SK-N-SH (cell line): ENCODE results near the gene PGA5. TPM values are rescaled to one million over a fixed set of nuclear protein-coding genes. Genes with fewer than 3 reads are reported as not detected.

ENCODE experiments used
- CTCF ChIA-PET: fragments of 300-600, 350-600 bp; formaldehyde crosslinking; extraction: SDS; loops from one replicate; lab custom pipeline; 2021; lab: Yijun Ruan, JAX
- POLR2A ChIA-PET: fragments of 350-600 bp; sonication (Branson Sonifier 250); formaldehyde crosslinking; extraction: SDS; loops from one replicate; lab custom pipeline; 2020; ENCODE audit warnings: antibody characterized with exemption, inconsistent platforms; lab: Yijun Ruan, JAX
- DNase-seq: peaks from one replicate; pipeline ENCODE4 v3.0.0; 2012
- H2AFZ ChIP-seq: fragments of 200-600 bp; sonication (generic); 2 replicates; pipeline ENCODE4 v1.8.1; 2016; ENCODE audit warnings: antibody characterized with exemption, mild to moderate bottlenecking, low read depth
- H3F3A ChIP-seq: fragments of 200-600 bp; sonication (generic); replicated peaks from 2 replicates; pipeline ENCODE3; 2016; ENCODE audit warnings: antibody characterized with exemption, mild to moderate bottlenecking; ENCODE audit not compliant: insufficient read depth
- H3K27ac ChIP-seq, 2 experiments: fragments of 200-500 bp in 1 of 2; fragments of 200-600 bp in 1 of 2; sonication (Bioruptor generic) in 1 of 2; sonication (generic), shearing (Covaris generic) in 1 of 2; 2 replicates each; pipeline versions ENCODE4 v1.5.1 to v1.6.1; 2014 to 2016; ENCODE audit warnings: low read depth in 2 of 2, inconsistent platforms in 1 of 2, low read length in 1 of 2, mild to moderate bottlenecking in 1 of 2, mixed read lengths in 1 of 2
- H3K27me3 ChIP-seq: fragments of 200-600 bp; sonication (generic), shearing (Covaris generic); 2 replicates; pipeline ENCODE4 v1.6.1; 2016; ENCODE audit warnings: mixed run types; ENCODE audit not compliant: insufficient read depth
- H3K36me3 ChIP-seq, 2 experiments: fragments of 200-500 bp in 1 of 2; fragments of 200-600 bp in 1 of 2; sonication (Bioruptor generic) in 1 of 2; sonication (generic) in 1 of 2; replicated peaks in 1 of 2; 2 replicates each; pipeline versions ENCODE3 to v1.5.1; 2014 to 2016; ENCODE audit warnings: low read length in 1 of 2, mild to moderate bottlenecking in 1 of 2; ENCODE audit not compliant: insufficient read depth in 2 of 2, control insufficient read depth in 1 of 2
- H3K4me1 ChIP-seq, 2 experiments: fragments of 200-500 bp in 1 of 2; fragments of 200-600 bp in 1 of 2; sonication (Bioruptor generic) in 1 of 2; sonication (generic), shearing (Covaris generic) in 1 of 2; 2 replicates each; pipeline versions ENCODE4 v1.5.1 to v1.6.1; 2014 to 2016; ENCODE audit warnings: low read depth in 1 of 2, low read length in 1 of 2, mixed run types in 1 of 2; ENCODE audit not compliant: insufficient read depth in 2 of 2, control insufficient read depth in 1 of 2
- H3K4me2 ChIP-seq: fragments of 200-600 bp; sonication (generic), shearing (Covaris generic); 2 replicates; pipeline ENCODE4 v1.6.1; 2017; ENCODE audit warnings: mixed run types
- H3K4me3 ChIP-seq, 2 experiments: fragments of 200-500 bp in 1 of 2; fragments of 200-600 bp in 1 of 2; sonication (Bioruptor generic) in 1 of 2; sonication (generic), shearing (Covaris generic) in 1 of 2; 2 replicates each; pipeline versions ENCODE4 v1.5.1 to v1.8.1; 2014 to 2016; ENCODE audit warnings: low read depth in 2 of 2, inconsistent platforms in 1 of 2, low read length in 1 of 2, mild to moderate bottlenecking in 1 of 2, mixed read lengths in 1 of 2, moderate library complexity in 1 of 2
- H3K79me2 ChIP-seq: fragments of 200-600 bp; sonication (generic); 2 replicates; pipeline ENCODE4 v1.8.1; 2017; ENCODE audit warnings: mild to moderate bottlenecking; ENCODE audit not compliant: insufficient read depth
- H3K9ac ChIP-seq: fragments of 200-600 bp; sonication (generic); 2 replicates; pipeline ENCODE4 v1.6.1; 2017; ENCODE audit warnings: mixed run types
- H3K9me2 ChIP-seq: fragments of 200-600 bp; sonication (generic); 2 replicates; pipeline ENCODE4 v1.6.1; 2017; ENCODE audit warnings: mixed run types
- H3K9me3 ChIP-seq: fragments of 200-600 bp; sonication (generic); 2 replicates; pipeline ENCODE4 v1.6.1; 2017; ENCODE audit warnings: mixed run types, mild to moderate bottlenecking, moderate library complexity
- H4K20me1 ChIP-seq: fragments of 200-600 bp; sonication (generic); 2 replicates; pipeline ENCODE4 v1.6.1; 2017; ENCODE audit warnings: mild to moderate bottlenecking, mixed run types; ENCODE audit not compliant: insufficient read depth
- CTCF ChIP-seq: fragments of 200-600 bp; sonication (generic); IDR thresholded peaks from 2 replicates; pipeline ENCODE4 v1.6.1; 2017; ENCODE audit warnings: antibody characterized with exemption, mild to moderate bottlenecking, moderate library complexity
- EZH2phosphoT487 ChIP-seq: fragments of 200-600 bp; sonication (generic); IDR thresholded peaks from 2 replicates; pipeline ENCODE4 v1.6.1; 2017; ENCODE audit warnings: low read depth, mixed run types, mild to moderate bottlenecking, antibody characterized with exemption, moderate library complexity, borderline replicate concordance
- FOSL2 ChIP-seq: IDR thresholded peaks from 2 replicates; pipeline ENCODE4 v1.4.0; 2012; ENCODE audit warnings: low read depth, mild to moderate bottlenecking, moderate library complexity, borderline replicate concordance
- GATA2 ChIP-seq: sonication (generic); formaldehyde crosslinking; IDR thresholded peaks from 2 replicates; pipeline ENCODE4 v1.5.0; 2020; ENCODE audit warnings: mild to moderate bottlenecking, missing genetic modification reagents
- RCOR1 ChIP-seq: fragments of 150-350 bp; IDR thresholded peaks from 2 replicates; pipeline ENCODE4 v1.6.1; 2017; ENCODE audit warnings: antibody characterized with exemption, low read length
- TAF1 ChIP-seq: IDR thresholded peaks from 2 replicates; pipeline ENCODE4 v1.6.1; 2012; ENCODE audit warnings: low read depth, mild to moderate bottlenecking, low read length, moderate library complexity, borderline replicate concordance
- USF1 ChIP-seq: IDR thresholded peaks from 2 replicates; pipeline ENCODE4 v1.4.0; 2012; ENCODE audit warnings: low read depth, borderline replicate concordance
- YY1 ChIP-seq: IDR thresholded peaks from 2 replicates; pipeline ENCODE4 v1.4.0; 2012; ENCODE audit warnings: low read depth, mild to moderate bottlenecking
- WGBS: methylation state at CpG from one replicate; pipeline ENCODE4 v1.1.6; 2017; ENCODE audit warnings: low lambda C conversion rate; 5-methylcytosine and 5-hydroxymethylcytosine counted together
- polyA plus RNA-seq, 3 experiments: library from polyadenylated mRNA; depleted of rRNA; stranded (reverse); fragments of >200 nt; gene quantifications; 2 replicates each; pipeline ENCODE4 v1.2.3, GENCODE V29; 2012
- TF ChIP-seq, protein P1 (sequence below): IDR thresholded peaks from 2 replicates; pipeline ENCODE4 v1.6.1; 2012; ENCODE audit warnings: mild to moderate bottlenecking, low read depth, low read length, moderate library complexity
- TF ChIP-seq, protein P2 (sequence below): fragments of 150-350 bp; IDR thresholded peaks from 2 replicates; pipeline ENCODE4 v1.6.1; 2016; ENCODE audit warnings: mild to moderate bottlenecking, low read depth, low read length

Gene PGA5
- polyA plus RNA-seq, 1 of the 3 experiments (the other 2 are of a cell fraction) = not detected

- Histone ChIP-seq H3K27me3 (peaks cover 6% of the 10 kb centered on the region; the same call in 1 of the 2 replicates), H4K20me1 (no peaks in the 10 kb centered on the region), H3K79me2 (no peaks in the 10 kb centered on the region), H3K4me1 (no peaks in the 10 kb centered on the region), H3K36me3 (no peaks in the 10 kb centered on the region), H2AFZ (no peak overlapping the region), H3K4me3 (no peak overlapping the region), H3K9ac (no peak overlapping the region), H3K27ac (no peak overlapping the region), H3K4me2 (no peak overlapping the region), H3F3A (no peaks in the 10 kb centered on the region), H3K9me2 (no peaks in the 10 kb centered on the region), H3K9me3 (no peaks in the 10 kb centered on the region)
- TF ChIP-seq, protein P1, sequence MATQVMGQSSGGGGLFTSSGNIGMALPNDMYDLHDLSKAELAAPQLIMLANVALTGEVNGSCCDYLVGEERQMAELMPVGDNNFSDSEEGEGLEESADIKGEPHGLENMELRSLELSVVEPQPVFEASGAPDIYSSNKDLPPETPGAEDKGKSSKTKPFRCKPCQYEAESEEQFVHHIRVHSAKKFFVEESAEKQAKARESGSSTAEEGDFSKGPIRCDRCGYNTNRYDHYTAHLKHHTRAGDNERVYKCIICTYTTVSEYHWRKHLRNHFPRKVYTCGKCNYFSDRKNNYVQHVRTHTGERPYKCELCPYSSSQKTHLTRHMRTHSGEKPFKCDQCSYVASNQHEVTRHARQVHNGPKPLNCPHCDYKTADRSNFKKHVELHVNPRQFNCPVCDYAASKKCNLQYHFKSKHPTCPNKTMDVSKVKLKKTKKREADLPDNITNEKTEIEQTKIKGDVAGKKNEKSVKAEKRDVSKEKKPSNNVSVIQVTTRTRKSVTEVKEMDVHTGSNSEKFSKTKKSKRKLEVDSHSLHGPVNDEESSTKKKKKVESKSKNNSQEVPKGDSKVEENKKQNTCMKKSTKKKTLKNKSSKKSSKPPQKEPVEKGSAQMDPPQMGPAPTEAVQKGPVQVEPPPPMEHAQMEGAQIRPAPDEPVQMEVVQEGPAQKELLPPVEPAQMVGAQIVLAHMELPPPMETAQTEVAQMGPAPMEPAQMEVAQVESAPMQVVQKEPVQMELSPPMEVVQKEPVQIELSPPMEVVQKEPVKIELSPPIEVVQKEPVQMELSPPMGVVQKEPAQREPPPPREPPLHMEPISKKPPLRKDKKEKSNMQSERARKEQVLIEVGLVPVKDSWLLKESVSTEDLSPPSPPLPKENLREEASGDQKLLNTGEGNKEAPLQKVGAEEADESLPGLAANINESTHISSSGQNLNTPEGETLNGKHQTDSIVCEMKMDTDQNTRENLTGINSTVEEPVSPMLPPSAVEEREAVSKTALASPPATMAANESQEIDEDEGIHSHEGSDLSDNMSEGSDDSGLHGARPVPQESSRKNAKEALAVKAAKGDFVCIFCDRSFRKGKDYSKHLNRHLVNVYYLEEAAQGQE = no peak
- TF ChIP-seq USF1 (no peak), EZH2phosphoT487 (no peak), RCOR1 (no peak), GATA2 (CRISPR knock-in tag) (no peak), YY1 (no peak), TAF1 (no peak), CTCF (no peak), FOSL2 (no peak)
- TF ChIP-seq, protein P2, sequence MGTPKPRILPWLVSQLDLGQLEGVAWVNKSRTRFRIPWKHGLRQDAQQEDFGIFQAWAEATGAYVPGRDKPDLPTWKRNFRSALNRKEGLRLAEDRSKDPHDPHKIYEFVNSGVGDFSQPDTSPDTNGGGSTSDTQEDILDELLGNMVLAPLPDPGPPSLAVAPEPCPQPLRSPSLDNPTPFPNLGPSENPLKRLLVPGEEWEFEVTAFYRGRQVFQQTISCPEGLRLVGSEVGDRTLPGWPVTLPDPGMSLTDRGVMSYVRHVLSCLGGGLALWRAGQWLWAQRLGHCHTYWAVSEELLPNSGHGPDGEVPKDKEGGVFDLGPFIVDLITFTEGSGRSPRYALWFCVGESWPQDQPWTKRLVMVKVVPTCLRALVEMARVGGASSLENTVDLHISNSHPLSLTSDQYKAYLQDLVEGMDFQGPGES = no peak
- no peak for DNase-seq
- 63% methylated on average over 7 of the region's 7 CpGs for WGBS
- CTCF ChIA-PET = interaction anchor here (1.0 to 4.4 kb wide), 2 partner anchors 8 to 66 kb away, joined by 3 to 19 read pairs; no protein-coding TSS in a partner anchor
- POLR2A ChIA-PET = no interaction called here
These were observed 45.3 kb upstream of the PGA5 start for GRCh38 chr11:61195719-61196118.
